Measurements from ENCODE around the gene TMEM91. TPM values are rescaled to one million over a fixed set of nuclear protein-coding genes. Genes with fewer than 3 reads are reported as not detected.

TMEM91 gene
- polyA plus RNA-seq, 1 of the 3 experiments (the other 2 are of a cell fraction), result 5.7 TPM

- H3K9ac ChIP-seq, result peak within 1 kb of the TSS; percentile 95
- H3K27me3 ChIP-seq (ENCODE audit: insufficient read depth), result no peaks in the 10 kb centered on the region
- H3K79me2 ChIP-seq (ENCODE audit: insufficient read depth), result peaks cover 48% of the 10 kb centered on the region
- H3K9me3 ChIP-seq, result no peaks in the 10 kb centered on the region
- CTCF ChIA-PET, result no interaction called here
- peak within 1 kb of the TSS; percentile 79 to 93 for H3K4me3 ChIP-seq (ENCODE audit: low read depth in 2 of 2, low read length in 1 of 2)
- POLR2A ChIA-PET, result no interaction called here
- peaks cover 5 to 14% of the 10 kb centered on the region in 2 experiments; a peak in 2 of 4 replicates for H3K4me1 ChIP-seq (ENCODE audit: control insufficient read depth in 1 of 2, insufficient read depth in 2 of 2, low read depth in 1 of 2, low read length in 1 of 2)
- H3K4me2 ChIP-seq, result peak within 1 kb of the TSS; percentile 99
- no peaks in the 10 kb centered on the region for H3K9me2 ChIP-seq
- peak within 1 kb of the TSS; percentile 93 for H2AFZ ChIP-seq (ENCODE audit: low read depth)
- no peaks in the 10 kb centered on the region for H3K36me3 ChIP-seq (replicated peaks in 1 of 2; ENCODE audit: control insufficient read depth in 1 of 2, insufficient read depth in 2 of 2, low read length in 1 of 2)
- peak; percentile 97 for DNase-seq
- H4K20me1 ChIP-seq (ENCODE audit: insufficient read depth), result no peaks in the 10 kb centered on the region
- H3K27ac ChIP-seq (ENCODE audit: low read depth in 2 of 2, low read length in 1 of 2), result peak within 1 kb of the TSS; percentile 86 to 90
- no peaks in the 10 kb centered on the region for H3F3A ChIP-seq (replicated peaks; ENCODE audit: insufficient read depth)
- WGBS (ENCODE audit: low lambda C conversion rate), result under 1% methylated on average over 25 of the region's 50 CpGs
- TF ChIP-seq, protein P1, sequence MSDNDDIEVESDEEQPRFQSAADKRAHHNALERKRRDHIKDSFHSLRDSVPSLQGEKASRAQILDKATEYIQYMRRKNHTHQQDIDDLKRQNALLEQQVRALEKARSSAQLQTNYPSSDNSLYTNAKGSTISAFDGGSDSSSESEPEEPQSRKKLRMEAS (IDR thresholded peaks at IDR 0.05; ENCODE audit: low read depth), result peak; percentile 100
- TF ChIP-seq SIN3A (IDR thresholded peaks at IDR 0.05; ENCODE audit: borderline replicate concordance, low read depth, low read length), result peak; percentile 99
- peak; percentile 97 for TF ChIP-seq NRF1 (IDR thresholded peaks at IDR 0.05; ENCODE audit: low read depth, low read length)
- TF ChIP-seq TCF12 (IDR thresholded peaks at IDR 0.05), result no peak
- no peak for TF ChIP-seq FOXM1 (IDR thresholded peaks at IDR 0.05; ENCODE audit: low read depth)
- no peak for TF ChIP-seq MEF2A (IDR thresholded peaks at IDR 0.05; ENCODE audit: borderline replicate concordance, low read depth)
- TF ChIP-seq USF1 (IDR thresholded peaks at IDR 0.05; ENCODE audit: borderline replicate concordance, low read depth), result peak; percentile 87
- TF ChIP-seq SMC3 (IDR thresholded peaks at IDR 0.05; ENCODE audit: low read depth, low read length), result no peak
- TF ChIP-seq NFIC (IDR thresholded peaks at IDR 0.05; ENCODE audit: borderline replicate concordance), result peak; percentile 47; the same call in 1 of the 2 replicates
- TF ChIP-seq RAD21 (IDR thresholded peaks at IDR 0.05; ENCODE audit: low read length), result no peak
- TF ChIP-seq FOXJ3 (CRISPR knock-in tag; IDR thresholded peaks at IDR 0.05), result no peak
- peak; percentile 100 for TF ChIP-seq MXI1 (IDR thresholded peaks at IDR 0.05; ENCODE audit: low read depth, low read length)
- TF ChIP-seq JUND (IDR thresholded peaks at IDR 0.05), result no peak
- TF ChIP-seq, protein P2, sequence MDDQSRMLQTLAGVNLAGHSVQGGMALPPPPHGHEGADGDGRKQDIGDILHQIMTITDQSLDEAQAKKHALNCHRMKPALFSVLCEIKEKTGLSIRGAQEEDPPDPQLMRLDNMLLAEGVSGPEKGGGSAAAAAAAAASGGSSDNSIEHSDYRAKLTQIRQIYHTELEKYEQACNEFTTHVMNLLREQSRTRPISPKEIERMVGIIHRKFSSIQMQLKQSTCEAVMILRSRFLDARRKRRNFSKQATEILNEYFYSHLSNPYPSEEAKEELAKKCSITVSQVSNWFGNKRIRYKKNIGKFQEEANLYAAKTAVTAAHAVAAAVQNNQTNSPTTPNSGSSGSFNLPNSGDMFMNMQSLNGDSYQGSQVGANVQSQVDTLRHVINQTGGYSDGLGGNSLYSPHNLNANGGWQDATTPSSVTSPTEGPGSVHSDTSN (IDR thresholded peaks at IDR 0.05), result no peak
- TF ChIP-seq YY1 (IDR thresholded peaks at IDR 0.05; ENCODE audit: low read depth), result peak; percentile 93
- no peak for TF ChIP-seq FOSL2 (IDR thresholded peaks at IDR 0.05; ENCODE audit: borderline replicate concordance, low read depth)
- TF ChIP-seq EP300 (IDR thresholded peaks at IDR 0.05; ENCODE audit: borderline replicate concordance in 1 of 2, low read depth in 1 of 2, low read length in 1 of 2), result no peak
- TF ChIP-seq RFX5 (IDR thresholded peaks at IDR 0.05; ENCODE audit: low read length), result no peak
- TF ChIP-seq RCOR1 (IDR thresholded peaks at IDR 0.05; ENCODE audit: low read length), result no peak
- no peak for TF ChIP-seq EZH2phosphoT487 (IDR thresholded peaks at IDR 0.05; ENCODE audit: borderline replicate concordance, low read depth)
- no peak for TF ChIP-seq IRF3 (IDR thresholded peaks at IDR 0.05; ENCODE audit: low read depth, low read length)
- no peak for TF ChIP-seq TEAD4 (IDR thresholded peaks at IDR 0.05; ENCODE audit: borderline replicate concordance, insufficient read depth)
- TF ChIP-seq, protein P3, sequence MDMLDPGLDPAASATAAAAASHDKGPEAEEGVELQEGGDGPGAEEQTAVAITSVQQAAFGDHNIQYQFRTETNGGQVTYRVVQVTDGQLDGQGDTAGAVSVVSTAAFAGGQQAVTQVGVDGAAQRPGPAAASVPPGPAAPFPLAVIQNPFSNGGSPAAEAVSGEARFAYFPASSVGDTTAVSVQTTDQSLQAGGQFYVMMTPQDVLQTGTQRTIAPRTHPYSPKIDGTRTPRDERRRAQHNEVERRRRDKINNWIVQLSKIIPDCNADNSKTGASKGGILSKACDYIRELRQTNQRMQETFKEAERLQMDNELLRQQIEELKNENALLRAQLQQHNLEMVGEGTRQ (IDR thresholded peaks at IDR 0.05; ENCODE audit: borderline replicate concordance, low read depth, low read length), result peak; percentile 46; the same call in 1 of the 2 replicates
- TF ChIP-seq CHD2 (IDR thresholded peaks at IDR 0.05; ENCODE audit: low read length, partially characterized antibody), result no peak
- TF ChIP-seq TAF1 (IDR thresholded peaks at IDR 0.05; ENCODE audit: borderline replicate concordance, low read depth, low read length), result peak; percentile 83
Observed at GRCh38 chr19:41397086-41398049, 21.0 kb downstream of the TMEM91 start, which contains the start of the genes BCKDHA and EXOSC5. BCKDHA (plus strand) TSS chr19:41397818; CDS start chr19:41397828, 10 bp downstream. EXOSC5 (minus strand) TSS chr19:41397359; CDS start chr19:41397328, 31 bp downstream.

Measured in SK-N-SH (cell line).